WTC11 (cell line): ENCODE measurements around the gene CNTNAP2. TPM values are rescaled to one million over a fixed set of nuclear protein-coding genes. Genes with fewer than 3 reads are reported as not detected.

Experiments
- ATAC-seq: fragments of 200-7000 bp; cut with Tn5 transposase; 2 replicates; pipeline ENCODE4 v1.10.0; 2021; ENCODE audit warnings: mild to moderate bottlenecking, moderate library complexity
- CTCF ChIA-PET: fragments of 300-600 bp; sonication (Branson Sonifier 250); formaldehyde crosslinking; loops from one replicate; lab custom pipeline; 2021; ENCODE audit warnings: antibody characterized with exemption; lab: Charles Lee
- POLR2A ChIA-PET: fragments of 350-600 bp; sonication (Branson Sonifier 250); formaldehyde crosslinking; loops from one replicate; lab custom pipeline; 2021; ENCODE audit warnings: antibody characterized with exemption; lab: Charles Lee
- DNase-seq: peaks from one replicate; pipeline ENCODE4 v3.0.0; 2021; ENCODE audit warnings: low spot score
- H3K27ac Mint-ChIP-seq: 2 replicates; pipeline ENCODE4 v1.8.0; 2021; ENCODE audit warnings: mixed read lengths
- H3K27me3 Mint-ChIP-seq: 2 replicates; pipeline ENCODE4 v1.8.0; 2021; ENCODE audit warnings: low read depth, mild to moderate bottlenecking, moderate library complexity, mixed read lengths
- H3K36me3 Mint-ChIP-seq: 2 replicates; pipeline ENCODE4 v1.8.0; 2021; ENCODE audit warnings: mixed read lengths
- H3K4me1 Mint-ChIP-seq: 2 replicates; pipeline ENCODE4 v1.8.0; 2022; ENCODE audit warnings: mixed read lengths
- H3K4me3 Mint-ChIP-seq: 2 replicates; pipeline ENCODE4 v1.8.0; 2021; ENCODE audit warnings: mild to moderate bottlenecking, moderate library complexity, mixed read lengths
- H3K9me3 Mint-ChIP-seq: 2 replicates; pipeline ENCODE4 v1.8.0; 2021; ENCODE audit warnings: mixed read lengths
- ESRRA ChIP-seq: sonication (generic); formaldehyde crosslinking; IDR thresholded peaks from 2 replicates; pipeline ENCODE4 v1.8.1; 2022; ENCODE audit warnings: mild to moderate bottlenecking, missing genetic modification reagents, borderline replicate concordance
- FOXK1 ChIP-seq: sonication (generic); formaldehyde crosslinking; IDR thresholded peaks from 2 replicates; pipeline ENCODE4 v1.8.0; 2022; ENCODE audit warnings: mild to moderate bottlenecking, moderate library complexity, missing genetic modification reagents
- GABPB1 ChIP-seq: sonication (generic); formaldehyde crosslinking; IDR thresholded peaks from 2 replicates; pipeline ENCODE4 v1.8.1; 2023; ENCODE audit warnings: mild to moderate bottlenecking, missing genetic modification reagents
- GRHL2 ChIP-seq: fragments of 250-450 bp; sonication (Bioruptor Pico); IDR thresholded peaks from 2 replicates; pipeline ENCODE4 v1.8.0; 2022; ENCODE audit warnings: mild to moderate bottlenecking, moderate library complexity; ENCODE audit not compliant: insufficient replicate concordance, severe bottlenecking
- NFE2L1 ChIP-seq: sonication (generic); formaldehyde crosslinking; IDR thresholded peaks from 2 replicates; pipeline ENCODE4 v1.8.1; 2023; ENCODE audit warnings: missing genetic modification reagents
- NR1H2 ChIP-seq: sonication (generic); formaldehyde crosslinking; IDR thresholded peaks from 2 replicates; pipeline ENCODE4 v1.9.0; 2021; ENCODE audit warnings: mild to moderate bottlenecking, moderate library complexity, missing genetic modification reagents
- OVOL2 ChIP-seq: fragments of 250-450 bp; sonication (Bioruptor Pico); IDR thresholded peaks from 2 replicates; pipeline ENCODE4 v1.9.0; 2021; ENCODE audit warnings: mild to moderate bottlenecking, borderline replicate concordance
- RORB ChIP-seq: fragments of 250-450 bp; sonication (Bioruptor Pico); IDR thresholded peaks from 2 replicates; pipeline ENCODE4 v1.9.0; 2021; ENCODE audit warnings: mild to moderate bottlenecking
- SMAD4 ChIP-seq: sonication (generic); formaldehyde crosslinking; IDR thresholded peaks from 2 replicates; pipeline ENCODE4 v1.8.0; 2022; ENCODE audit warnings: mild to moderate bottlenecking, missing genetic modification reagents
- SOX15 ChIP-seq: fragments of 250-450 bp; sonication (Bioruptor Pico); IDR thresholded peaks from 2 replicates; pipeline ENCODE4 v1.9.0; 2021; ENCODE audit warnings: mild to moderate bottlenecking
- SP1 ChIP-seq: sonication (generic); formaldehyde crosslinking; conservative IDR thresholded peaks from 2 replicates; pipeline ENCODE4 v1.8.1; 2022; ENCODE audit warnings: missing genetic modification reagents
- TEAD4 ChIP-seq: sonication (generic); formaldehyde crosslinking; IDR thresholded peaks from 2 replicates; pipeline ENCODE4 v1.8.0; 2022; ENCODE audit warnings: mild to moderate bottlenecking, missing genetic modification reagents
- ZNF232 ChIP-seq: sonication (generic); formaldehyde crosslinking; IDR thresholded peaks from 2 replicates; pipeline ENCODE4 v1.8.0; 2022; ENCODE audit warnings: mild to moderate bottlenecking, missing genetic modification reagents
- total RNA-seq: library from RNA; stranded (reverse); gene quantifications from 3 replicates; pipeline ENCODE4 v1.2.3, GENCODE V29; 2021
- TF ChIP-seq, protein P1 (sequence below): sonication (generic); formaldehyde crosslinking; IDR thresholded peaks from 2 replicates; pipeline ENCODE4 v1.8.1; 2023; ENCODE audit warnings: mild to moderate bottlenecking, missing genetic modification reagents, borderline replicate concordance
- TF ChIP-seq, protein P2 (sequence below): sonication (generic); formaldehyde crosslinking; IDR thresholded peaks from 2 replicates; pipeline ENCODE4 v1.8.1; 2023; ENCODE audit warnings: mild to moderate bottlenecking, missing genetic modification reagents, moderate library complexity
- TF ChIP-seq, protein P3 (sequence below): sonication (generic); formaldehyde crosslinking; IDR thresholded peaks from 2 replicates; pipeline ENCODE4 v1.8.1; 2023; ENCODE audit warnings: mild to moderate bottlenecking, missing genetic modification reagents, moderate library complexity
- TF ChIP-seq, protein P4 (sequence below): fragments of 200-600 bp; IDR thresholded peaks from 2 replicates; pipeline ENCODE4 v1.8.0; 2022; ENCODE audit warnings: antibody characterized with exemption
- TF ChIP-seq, protein P5 (sequence below): fragments of 250-450 bp; sonication (Bioruptor Pico); IDR thresholded peaks from 2 replicates; pipeline ENCODE4 v1.9.0; 2021; ENCODE audit warnings: moderate library complexity, mild to moderate bottlenecking, inconsistent platforms, borderline replicate concordance
- TF ChIP-seq, protein P6 (sequence below): sonication (generic); formaldehyde crosslinking; IDR thresholded peaks from 2 replicates; pipeline ENCODE4 v1.8.1; 2023; ENCODE audit warnings: mild to moderate bottlenecking, moderate library complexity, missing genetic modification reagents
- TF ChIP-seq, protein P7 (sequence below): sonication (generic); formaldehyde crosslinking; IDR thresholded peaks from 2 replicates; pipeline ENCODE4 v1.8.0; 2022; ENCODE audit warnings: mild to moderate bottlenecking, missing genetic modification reagents
- TF ChIP-seq, protein P8 (sequence below): fragments of 250-450 bp; sonication (Bioruptor Pico); IDR thresholded peaks from 2 replicates; pipeline ENCODE4 v2.1.2; 2022; ENCODE audit warnings: mild to moderate bottlenecking, moderate library complexity

The CNTNAP2 gene
- total RNA-seq, 1 experiment from 2014 or later = 63.8 TPM

DNA sequence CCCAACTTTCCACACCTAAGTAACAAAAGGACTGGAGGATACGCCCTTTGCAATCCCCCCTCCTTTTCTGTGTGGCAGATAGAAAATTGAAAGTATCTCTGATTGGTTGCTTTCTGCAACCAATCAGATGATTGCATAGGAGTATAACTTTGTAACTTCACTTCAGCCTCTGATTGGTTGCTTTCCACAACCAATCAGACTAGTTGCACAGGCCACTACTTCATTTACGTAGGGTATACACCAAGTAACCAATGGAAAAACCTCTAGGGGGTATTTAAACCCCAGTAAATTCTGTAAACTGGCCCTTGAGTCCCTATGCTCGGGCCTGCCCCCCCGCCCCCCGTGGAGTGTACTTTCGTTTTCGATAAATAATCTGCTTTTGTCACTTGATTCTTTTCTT lies 1080.4 kb downstream of the CNTNAP2 start:
- ATAC-seq (no peak), DNase-seq (no peak)
- peaks cover 22% of the 10 kb centered on the region for H3K9me3 Mint-ChIP-seq
- POLR2A ChIA-PET = no interaction called here
- peaks cover 20% of the 10 kb centered on the region for H3K4me1 Mint-ChIP-seq
- H3K27ac Mint-ChIP-seq = no peak overlapping the region
- no peak overlapping the region for H3K4me3 Mint-ChIP-seq
- H3K27me3 Mint-ChIP-seq = no peaks in the 10 kb centered on the region
- CTCF ChIA-PET = no interaction called here
- TF ChIP-seq GABPB1 (CRISPR knock-in tag) (no peak), GRHL2 (CRISPR knock-in tag) (no peak), SP1 (no peak), NR1H2 (CRISPR knock-in tag) (no peak), SMAD4 (CRISPR knock-in tag) (no peak), SOX15 (CRISPR knock-in tag) (no peak)
- TF ChIP-seq, protein P1, sequence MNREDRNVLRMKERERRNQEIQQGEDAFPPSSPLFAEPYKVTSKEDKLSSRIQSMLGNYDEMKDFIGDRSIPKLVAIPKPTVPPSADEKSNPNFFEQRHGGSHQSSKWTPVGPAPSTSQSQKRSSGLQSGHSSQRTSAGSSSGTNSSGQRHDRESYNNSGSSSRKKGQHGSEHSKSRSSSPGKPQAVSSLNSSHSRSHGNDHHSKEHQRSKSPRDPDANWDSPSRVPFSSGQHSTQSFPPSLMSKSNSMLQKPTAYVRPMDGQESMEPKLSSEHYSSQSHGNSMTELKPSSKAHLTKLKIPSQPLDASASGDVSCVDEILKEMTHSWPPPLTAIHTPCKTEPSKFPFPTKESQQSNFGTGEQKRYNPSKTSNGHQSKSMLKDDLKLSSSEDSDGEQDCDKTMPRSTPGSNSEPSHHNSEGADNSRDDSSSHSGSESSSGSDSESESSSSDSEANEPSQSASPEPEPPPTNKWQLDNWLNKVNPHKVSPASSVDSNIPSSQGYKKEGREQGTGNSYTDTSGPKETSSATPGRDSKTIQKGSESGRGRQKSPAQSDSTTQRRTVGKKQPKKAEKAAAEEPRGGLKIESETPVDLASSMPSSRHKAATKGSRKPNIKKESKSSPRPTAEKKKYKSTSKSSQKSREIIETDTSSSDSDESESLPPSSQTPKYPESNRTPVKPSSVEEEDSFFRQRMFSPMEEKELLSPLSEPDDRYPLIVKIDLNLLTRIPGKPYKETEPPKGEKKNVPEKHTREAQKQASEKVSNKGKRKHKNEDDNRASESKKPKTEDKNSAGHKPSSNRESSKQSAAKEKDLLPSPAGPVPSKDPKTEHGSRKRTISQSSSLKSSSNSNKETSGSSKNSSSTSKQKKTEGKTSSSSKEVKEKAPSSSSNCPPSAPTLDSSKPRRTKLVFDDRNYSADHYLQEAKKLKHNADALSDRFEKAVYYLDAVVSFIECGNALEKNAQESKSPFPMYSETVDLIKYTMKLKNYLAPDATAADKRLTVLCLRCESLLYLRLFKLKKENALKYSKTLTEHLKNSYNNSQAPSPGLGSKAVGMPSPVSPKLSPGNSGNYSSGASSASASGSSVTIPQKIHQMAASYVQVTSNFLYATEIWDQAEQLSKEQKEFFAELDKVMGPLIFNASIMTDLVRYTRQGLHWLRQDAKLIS (CRISPR knock-in tag) = no peak
- TF ChIP-seq, protein P2, sequence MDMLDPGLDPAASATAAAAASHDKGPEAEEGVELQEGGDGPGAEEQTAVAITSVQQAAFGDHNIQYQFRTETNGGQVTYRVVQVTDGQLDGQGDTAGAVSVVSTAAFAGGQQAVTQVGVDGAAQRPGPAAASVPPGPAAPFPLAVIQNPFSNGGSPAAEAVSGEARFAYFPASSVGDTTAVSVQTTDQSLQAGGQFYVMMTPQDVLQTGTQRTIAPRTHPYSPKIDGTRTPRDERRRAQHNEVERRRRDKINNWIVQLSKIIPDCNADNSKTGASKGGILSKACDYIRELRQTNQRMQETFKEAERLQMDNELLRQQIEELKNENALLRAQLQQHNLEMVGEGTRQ (CRISPR knock-in tag) = no peak
- TF ChIP-seq, protein P3, sequence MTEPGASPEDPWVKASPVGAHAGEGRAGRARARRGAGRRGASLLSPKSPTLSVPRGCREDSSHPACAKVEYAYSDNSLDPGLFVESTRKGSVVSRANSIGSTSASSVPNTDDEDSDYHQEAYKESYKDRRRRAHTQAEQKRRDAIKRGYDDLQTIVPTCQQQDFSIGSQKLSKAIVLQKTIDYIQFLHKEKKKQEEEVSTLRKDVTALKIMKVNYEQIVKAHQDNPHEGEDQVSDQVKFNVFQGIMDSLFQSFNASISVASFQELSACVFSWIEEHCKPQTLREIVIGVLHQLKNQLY (CRISPR knock-in tag) = no peak
- TF ChIP-seq, protein P4, sequence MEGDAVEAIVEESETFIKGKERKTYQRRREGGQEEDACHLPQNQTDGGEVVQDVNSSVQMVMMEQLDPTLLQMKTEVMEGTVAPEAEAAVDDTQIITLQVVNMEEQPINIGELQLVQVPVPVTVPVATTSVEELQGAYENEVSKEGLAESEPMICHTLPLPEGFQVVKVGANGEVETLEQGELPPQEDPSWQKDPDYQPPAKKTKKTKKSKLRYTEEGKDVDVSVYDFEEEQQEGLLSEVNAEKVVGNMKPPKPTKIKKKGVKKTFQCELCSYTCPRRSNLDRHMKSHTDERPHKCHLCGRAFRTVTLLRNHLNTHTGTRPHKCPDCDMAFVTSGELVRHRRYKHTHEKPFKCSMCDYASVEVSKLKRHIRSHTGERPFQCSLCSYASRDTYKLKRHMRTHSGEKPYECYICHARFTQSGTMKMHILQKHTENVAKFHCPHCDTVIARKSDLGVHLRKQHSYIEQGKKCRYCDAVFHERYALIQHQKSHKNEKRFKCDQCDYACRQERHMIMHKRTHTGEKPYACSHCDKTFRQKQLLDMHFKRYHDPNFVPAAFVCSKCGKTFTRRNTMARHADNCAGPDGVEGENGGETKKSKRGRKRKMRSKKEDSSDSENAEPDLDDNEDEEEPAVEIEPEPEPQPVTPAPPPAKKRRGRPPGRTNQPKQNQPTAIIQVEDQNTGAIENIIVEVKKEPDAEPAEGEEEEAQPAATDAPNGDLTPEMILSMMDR = no peak
- TF ChIP-seq, protein P5, sequence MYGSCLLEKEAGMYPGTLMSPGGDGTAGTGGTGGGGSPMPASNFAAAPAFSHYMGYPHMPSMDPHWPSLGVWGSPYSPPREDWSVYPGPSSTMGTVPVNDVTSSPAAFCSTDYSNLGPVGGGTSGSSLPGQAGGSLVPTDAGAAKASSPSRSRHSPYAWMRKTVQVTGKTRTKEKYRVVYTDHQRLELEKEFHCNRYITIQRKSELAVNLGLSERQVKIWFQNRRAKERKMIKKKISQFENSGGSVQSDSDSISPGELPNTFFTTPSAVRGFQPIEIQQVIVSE = no peak
- TF ChIP-seq, protein P6, sequence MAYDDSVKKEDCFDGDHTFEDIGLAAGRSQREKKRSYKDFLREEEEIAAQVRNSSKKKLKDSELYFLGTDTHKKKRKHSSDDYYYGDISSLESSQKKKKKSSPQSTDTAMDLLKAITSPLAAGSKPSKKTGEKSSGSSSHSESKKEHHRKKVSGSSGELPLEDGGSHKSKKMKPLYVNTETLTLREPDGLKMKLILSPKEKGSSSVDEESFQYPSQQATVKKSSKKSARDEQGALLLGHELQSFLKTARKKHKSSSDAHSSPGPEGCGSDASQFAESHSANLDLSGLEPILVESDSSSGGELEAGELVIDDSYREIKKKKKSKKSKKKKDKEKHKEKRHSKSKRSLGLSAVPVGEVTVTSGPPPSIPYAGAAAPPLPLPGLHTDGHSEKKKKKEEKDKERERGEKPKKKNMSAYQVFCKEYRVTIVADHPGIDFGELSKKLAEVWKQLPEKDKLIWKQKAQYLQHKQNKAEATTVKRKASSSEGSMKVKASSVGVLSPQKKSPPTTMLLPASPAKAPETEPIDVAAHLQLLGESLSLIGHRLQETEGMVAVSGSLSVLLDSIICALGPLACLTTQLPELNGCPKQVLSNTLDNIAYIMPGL = no peak
- no peaks in the 10 kb centered on the region for H3K36me3 Mint-ChIP-seq

DNA sequence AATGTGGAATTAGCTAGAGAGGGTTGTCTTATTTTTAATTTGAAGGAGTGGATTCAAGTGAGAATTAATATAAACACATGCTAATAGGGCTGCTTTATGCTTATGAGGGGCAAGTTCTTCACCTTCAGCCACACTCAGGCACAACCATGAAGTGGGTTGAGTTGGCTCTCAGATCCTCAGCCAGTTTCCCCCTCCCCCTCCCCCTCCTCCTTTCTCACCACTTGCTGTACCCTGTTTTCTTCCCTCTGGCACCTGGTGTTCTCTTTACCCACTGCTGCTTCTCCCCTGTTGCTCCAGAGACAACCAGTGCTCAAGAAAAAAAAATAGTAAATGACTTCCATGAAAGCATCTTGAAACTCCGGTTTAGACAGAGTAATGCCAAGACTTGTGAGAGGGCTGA lies 1083.3 kb downstream of the CNTNAP2 start:
- Mint-ChIP-seq H3K9me3 (peaks cover 9% of the 10 kb centered on the region; the same call in 1 of the 2 replicates), H3K27me3 (no peaks in the 10 kb centered on the region), H3K27ac (no peak overlapping the region), H3K4me3 (no peak overlapping the region), H3K36me3 (no peaks in the 10 kb centered on the region), H3K4me1 (peaks cover 8% of the 10 kb centered on the region)
- POLR2A ChIA-PET = no interaction called here
- CTCF ChIA-PET = no interaction called here
- DNase-seq (no peak), ATAC-seq (no peak)
- no peak for TF ChIP-seq TEAD4 (CRISPR knock-in tag)
- no peak for TF ChIP-seq OVOL2 (CRISPR knock-in tag)
- TF ChIP-seq, protein P6 = no peak
- TF ChIP-seq FOXK1 (CRISPR knock-in tag) = no peak
- no peak for TF ChIP-seq RORB (CRISPR knock-in tag)
- TF ChIP-seq, protein P7, sequence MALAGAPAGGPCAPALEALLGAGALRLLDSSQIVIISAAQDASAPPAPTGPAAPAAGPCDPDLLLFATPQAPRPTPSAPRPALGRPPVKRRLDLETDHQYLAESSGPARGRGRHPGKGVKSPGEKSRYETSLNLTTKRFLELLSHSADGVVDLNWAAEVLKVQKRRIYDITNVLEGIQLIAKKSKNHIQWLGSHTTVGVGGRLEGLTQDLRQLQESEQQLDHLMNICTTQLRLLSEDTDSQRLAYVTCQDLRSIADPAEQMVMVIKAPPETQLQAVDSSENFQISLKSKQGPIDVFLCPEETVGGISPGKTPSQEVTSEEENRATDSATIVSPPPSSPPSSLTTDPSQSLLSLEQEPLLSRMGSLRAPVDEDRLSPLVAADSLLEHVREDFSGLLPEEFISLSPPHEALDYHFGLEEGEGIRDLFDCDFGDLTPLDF (CRISPR knock-in tag) = no peak
- TF ChIP-seq ESRRA (CRISPR knock-in tag) = no peak
- TF ChIP-seq ZNF232 = no peak
- TF ChIP-seq NFE2L1 (CRISPR knock-in tag) = no peak
- TF ChIP-seq, protein P8, sequence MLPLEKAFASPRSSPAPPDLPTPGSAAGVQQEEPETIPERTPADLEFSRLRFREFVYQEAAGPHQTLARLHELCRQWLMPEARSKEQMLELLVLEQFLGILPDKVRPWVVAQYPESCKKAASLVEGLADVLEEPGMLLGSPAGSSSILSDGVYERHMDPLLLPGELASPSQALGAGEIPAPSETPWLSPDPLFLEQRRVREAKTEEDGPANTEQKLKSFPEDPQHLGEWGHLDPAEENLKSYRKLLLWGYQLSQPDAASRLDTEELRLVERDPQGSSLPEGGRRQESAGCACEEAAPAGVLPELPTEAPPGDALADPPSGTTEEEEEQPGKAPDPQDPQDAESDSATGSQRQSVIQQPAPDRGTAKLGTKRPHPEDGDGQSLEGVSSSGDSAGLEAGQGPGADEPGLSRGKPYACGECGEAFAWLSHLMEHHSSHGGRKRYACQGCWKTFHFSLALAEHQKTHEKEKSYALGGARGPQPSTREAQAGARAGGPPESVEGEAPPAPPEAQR = no peak
